ENCODE data around the gene TNK2.

TNK2 gene

DNA sequence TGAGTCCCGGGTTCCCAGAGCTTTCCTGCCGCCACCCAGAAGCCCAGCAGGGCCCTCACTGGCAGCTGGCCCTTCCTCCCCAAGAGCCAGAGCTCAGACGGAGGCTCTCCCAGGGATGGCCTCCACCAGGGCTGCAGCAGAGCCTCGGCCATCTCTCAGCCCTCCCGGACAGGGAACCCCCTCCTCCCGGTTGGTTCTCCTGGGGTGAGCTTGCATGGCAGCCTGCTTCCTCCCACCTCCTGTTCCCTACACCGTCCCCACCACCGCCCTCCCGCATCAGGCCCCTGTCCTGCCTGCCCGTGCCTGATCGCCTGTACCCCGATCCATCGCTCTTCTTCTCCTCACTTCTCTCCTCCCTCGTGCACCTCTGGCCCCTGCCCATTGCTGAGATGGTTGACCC lies 72.6 kb downstream of the TNK2 start:
- no peak overlapping the region for H2AFZ ChIP-seq (ENCODE audit: low read length)
- WGBS, 2 donors (ENCODE audit: extremely low coverage in 2 of 2, insufficient read length in 2 of 2, insufficient replicate concordance in 1 of 2) = no CpG with 5 or more reads among the region's 14 CpGs
- H3K14ac ChIP-seq (ENCODE audit: low read length) = peak overlapping the region; percentile 17
- H3K27me3 ChIP-seq (ENCODE audit: control insufficient read depth in 3 of 3, insufficient read depth in 3 of 3, low read depth in 1 of 3, low read length in 3 of 3) = peaks cover 0 to 22% (median 0%) of the 10 kb centered on the region in 3 experiments
- H3K27ac ChIP-seq (replicated peaks; ENCODE audit: low read length) = no peak overlapping the region
- no peak overlapping the region for H3K4ac ChIP-seq (ENCODE audit: low read length)
- H3K4me3 ChIP-seq (ENCODE audit: low read length in 2 of 2) = no peak overlapping the region
- H4K8ac ChIP-seq (ENCODE audit: low read depth, low read length) = no peak overlapping the region
- H2BK15ac ChIP-seq (ENCODE audit: low read length) = no peak overlapping the region
- peak overlapping the region; percentile 52 for H2BK12ac ChIP-seq (ENCODE audit: low read length)
- peaks cover 0 to 8% of the 10 kb centered on the region in 2 donors for H3K4me1 ChIP-seq (ENCODE audit: control insufficient read depth in 2 of 2, insufficient read depth in 1 of 2, low read depth in 1 of 2, low read length in 2 of 2)
- peaks cover 0 to 6% of the 10 kb centered on the region in 2 donors for H3K9me3 ChIP-seq (replicated peaks in 1 of 2; ENCODE audit: control insufficient read depth in 2 of 2, insufficient read depth in 1 of 2, low read depth in 1 of 2, low read length in 2 of 2)
- peaks cover 1% of the 10 kb centered on the region for H3K79me1 ChIP-seq (ENCODE audit: low read depth, low read length)
- peak overlapping the region; percentile 61 for H2AK5ac ChIP-seq (ENCODE audit: low read depth, low read length)
- no peak overlapping the region for H4K91ac ChIP-seq (ENCODE audit: low read depth, low read length, poor library complexity)
- no peak overlapping the region for H2BK5ac ChIP-seq (ENCODE audit: low read length)
- H3K23ac ChIP-seq (ENCODE audit: low read depth, low read length, poor library complexity) = no peak overlapping the region
- H2BK120ac ChIP-seq (ENCODE audit: low read depth, low read length) = no peak overlapping the region
- peak overlapping the region; percentile 68 for H3K18ac ChIP-seq (ENCODE audit: low read length)
- H3K9ac ChIP-seq (ENCODE audit: low read depth, low read length, poor library complexity) = no peak overlapping the region
- no peaks in the 10 kb centered on the region for H3K36me3 ChIP-seq (replicated peaks in 1 of 2; ENCODE audit: control insufficient read depth in 2 of 2, insufficient read depth in 2 of 2, low read length in 2 of 2)
- DNase-seq (ENCODE audit: low spot score) = no peak
- H3K4me2 ChIP-seq (ENCODE audit: insufficient read depth, low read length, poor library complexity, severe bottlenecking) = no peak overlapping the region

DNA sequence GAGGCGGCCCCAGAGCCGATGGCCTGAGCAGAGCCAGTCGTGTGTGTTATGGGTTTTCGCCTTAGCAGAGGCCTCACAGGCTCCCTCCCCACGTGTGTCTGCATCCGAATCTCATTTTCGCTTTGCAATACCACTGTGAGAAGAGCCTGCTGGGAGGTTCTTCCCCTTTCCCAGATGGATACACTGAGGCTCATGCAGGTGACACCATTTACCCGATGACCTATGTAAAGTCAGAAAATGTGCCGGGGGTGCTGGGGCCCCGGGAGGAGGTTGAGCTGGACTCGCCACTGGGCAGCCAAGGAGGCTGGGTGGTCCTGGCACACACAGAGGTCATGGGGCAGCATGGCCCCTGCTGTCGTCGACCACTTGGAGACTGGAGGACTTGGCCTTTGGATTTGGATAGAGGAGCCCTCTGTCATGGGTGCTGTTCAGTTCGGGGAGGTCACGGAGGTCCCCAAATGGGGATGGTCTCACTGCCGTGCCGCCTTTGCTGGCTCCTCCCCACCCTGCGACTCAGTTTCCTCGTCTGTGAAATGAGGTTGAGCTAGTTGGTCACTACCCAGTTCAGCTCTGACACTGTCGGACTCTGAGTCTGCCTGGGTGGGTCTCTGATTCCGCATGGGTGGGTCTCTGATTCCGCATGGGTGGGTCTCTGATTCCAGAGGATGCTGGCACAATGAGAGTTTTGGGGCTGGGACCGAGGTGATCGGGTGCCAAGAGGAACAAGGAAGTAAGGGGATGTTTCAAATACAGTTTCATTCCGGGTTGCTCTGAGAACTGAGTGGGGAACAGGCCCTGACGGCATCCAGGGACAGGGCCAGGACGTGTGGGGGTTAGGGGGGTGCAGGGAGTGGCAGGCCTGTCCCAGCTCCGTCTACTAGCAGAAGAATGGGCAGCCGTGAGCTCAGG lies 73.4 kb downstream of the TNK2 start:
- Histone ChIP-seq H2BK12ac (ENCODE audit: low read length) (peak overlapping the region; percentile 52), H4K91ac (ENCODE audit: low read depth, low read length, poor library complexity) (no peak overlapping the region), H2BK5ac (ENCODE audit: low read length) (no peak overlapping the region), H2BK120ac (ENCODE audit: low read depth, low read length) (no peak overlapping the region), H3K4me2 (ENCODE audit: insufficient read depth, low read length, poor library complexity, severe bottlenecking) (no peak overlapping the region), H2AK5ac (ENCODE audit: low read depth, low read length) (peak overlapping the region; percentile 61), H2BK15ac (ENCODE audit: low read length) (no peak overlapping the region), H3K23ac (ENCODE audit: low read depth, low read length, poor library complexity) (no peak overlapping the region), H3K79me1 (ENCODE audit: low read depth, low read length) (peaks cover 1% of the 10 kb centered on the region), H3K36me3 (replicated peaks in 1 of 2; ENCODE audit: control insufficient read depth in 2 of 2, insufficient read depth in 2 of 2, low read length in 2 of 2) (no peaks in the 10 kb centered on the region), H2AFZ (ENCODE audit: low read length) (no peak overlapping the region), H3K18ac (ENCODE audit: low read length) (no peak overlapping the region), H3K27ac (replicated peaks; ENCODE audit: low read length) (no peak overlapping the region), H3K9me3 (replicated peaks in 1 of 2; ENCODE audit: control insufficient read depth in 2 of 2, insufficient read depth in 1 of 2, low read depth in 1 of 2, low read length in 2 of 2) (peaks cover 0 to 6% of the 10 kb centered on the region in 2 donors), H3K4me1 (ENCODE audit: control insufficient read depth in 2 of 2, insufficient read depth in 1 of 2, low read depth in 1 of 2, low read length in 2 of 2) (peaks cover 0 to 8% of the 10 kb centered on the region in 2 donors), H3K27me3 (ENCODE audit: control insufficient read depth in 3 of 3, insufficient read depth in 3 of 3, low read depth in 1 of 3, low read length in 3 of 3) (peaks cover 0 to 24% (median 0%) of the 10 kb centered on the region in 3 experiments), H3K4me3 (ENCODE audit: low read length in 2 of 2) (no peak overlapping the region), H4K8ac (ENCODE audit: low read depth, low read length) (no peak overlapping the region), H3K9ac (ENCODE audit: low read depth, low read length, poor library complexity) (no peak overlapping the region), H3K4ac (ENCODE audit: low read length) (no peak overlapping the region), H3K14ac (ENCODE audit: low read length) (no peak overlapping the region)
- no CpG with 5 or more reads among the region's 29 CpGs for WGBS, 2 donors (ENCODE audit: extremely low coverage in 2 of 2, insufficient read length in 2 of 2, insufficient replicate concordance in 1 of 2)
- no peak for DNase-seq (ENCODE audit: low spot score)

DNA sequence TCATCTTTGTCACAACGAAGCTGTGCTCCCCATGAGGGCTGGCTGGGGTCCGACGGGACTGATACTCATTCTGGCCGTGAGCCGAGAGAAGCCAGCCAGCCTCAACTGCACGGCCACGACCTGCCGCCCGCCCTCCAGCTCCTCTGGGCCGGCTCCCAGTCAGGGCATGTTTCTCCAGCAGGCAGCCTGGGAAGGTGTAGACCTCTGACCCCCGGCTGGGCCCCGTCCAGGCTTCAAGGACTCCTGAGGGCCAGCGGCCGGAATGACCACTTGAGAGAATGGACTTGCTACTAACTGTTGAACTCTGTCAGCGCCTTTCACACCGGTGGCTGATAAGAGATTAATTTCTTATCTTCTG lies 78.5 kb downstream of the TNK2 start:
- Histone ChIP-seq H3K9ac (ENCODE audit: low read depth, low read length, poor library complexity) (no peak overlapping the region), H2BK12ac (ENCODE audit: low read length) (no peak overlapping the region), H3K4ac (ENCODE audit: low read length) (no peak overlapping the region), H4K8ac (ENCODE audit: low read depth, low read length) (no peak overlapping the region), H3K36me3 (replicated peaks in 1 of 2; ENCODE audit: control insufficient read depth in 2 of 2, insufficient read depth in 2 of 2, low read length in 2 of 2) (no peaks in the 10 kb centered on the region), H3K4me3 (ENCODE audit: low read length in 2 of 2) (no peak overlapping the region), H3K4me2 (ENCODE audit: insufficient read depth, low read length, poor library complexity, severe bottlenecking) (no peak overlapping the region), H4K91ac (ENCODE audit: low read depth, low read length, poor library complexity) (no peak overlapping the region), H3K14ac (ENCODE audit: low read length) (no peak overlapping the region), H2AFZ (ENCODE audit: low read length) (no peak overlapping the region), H3K18ac (ENCODE audit: low read length) (peak overlapping the region; percentile 20), H2AK5ac (ENCODE audit: low read depth, low read length) (no peak overlapping the region), H3K4me1 (ENCODE audit: control insufficient read depth in 2 of 2, insufficient read depth in 1 of 2, low read depth in 1 of 2, low read length in 2 of 2) (no peaks in the 10 kb centered on the region), H3K9me3 (replicated peaks in 1 of 2; ENCODE audit: control insufficient read depth in 2 of 2, insufficient read depth in 1 of 2, low read depth in 1 of 2, low read length in 2 of 2) (no peaks in the 10 kb centered on the region), H3K79me1 (ENCODE audit: low read depth, low read length) (no peaks in the 10 kb centered on the region), H3K27ac (replicated peaks; ENCODE audit: low read length) (no peak overlapping the region), H3K27me3 (ENCODE audit: control insufficient read depth in 3 of 3, insufficient read depth in 3 of 3, low read depth in 1 of 3, low read length in 3 of 3) (peaks cover 0 to 13% (median 0%) of the 10 kb centered on the region in 3 experiments), H2BK5ac (ENCODE audit: low read length) (no peak overlapping the region), H2BK120ac (ENCODE audit: low read depth, low read length) (no peak overlapping the region), H2BK15ac (ENCODE audit: low read length) (no peak overlapping the region), H3K23ac (ENCODE audit: low read depth, low read length, poor library complexity) (peak overlapping the region; percentile 1)
- whole genome bisulfite sequencing, 2 donors (ENCODE audit: extremely low coverage in 2 of 2, insufficient read length in 2 of 2, insufficient replicate concordance in 1 of 2) = no CpG with 5 or more reads among the region's 16 CpGs
- no peak for DNase-seq (ENCODE audit: low spot score)

DNA sequence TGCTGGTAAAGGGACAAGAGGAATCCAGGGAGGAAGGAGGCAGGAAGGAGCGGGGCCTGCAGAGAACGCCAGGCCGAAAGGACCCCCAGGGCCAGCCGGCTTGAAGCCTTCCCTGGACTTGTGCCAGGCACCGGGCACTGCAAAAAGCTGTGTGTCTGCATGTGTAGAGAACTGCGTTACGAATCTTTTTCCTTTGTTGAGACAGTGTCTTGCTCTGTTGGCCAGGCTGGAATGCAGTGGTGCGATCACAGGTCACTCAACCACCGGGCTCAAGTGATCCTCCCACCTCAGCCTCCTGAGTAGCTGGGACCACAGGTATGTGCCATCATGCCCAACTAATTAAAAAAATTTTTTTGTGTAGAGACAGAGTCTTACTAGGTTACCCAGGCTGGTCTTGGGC lies 79.6 kb downstream of the TNK2 start:
- Histone ChIP-seq H4K91ac (ENCODE audit: low read depth, low read length, poor library complexity) (no peak overlapping the region), H3K4me3 (ENCODE audit: low read length in 2 of 2) (no peak overlapping the region), H3K4me2 (ENCODE audit: insufficient read depth, low read length, poor library complexity, severe bottlenecking) (no peak overlapping the region), H3K4me1 (ENCODE audit: control insufficient read depth in 2 of 2, insufficient read depth in 1 of 2, low read depth in 1 of 2, low read length in 2 of 2) (no peaks in the 10 kb centered on the region), H3K36me3 (replicated peaks in 1 of 2; ENCODE audit: control insufficient read depth in 2 of 2, insufficient read depth in 2 of 2, low read length in 2 of 2) (no peaks in the 10 kb centered on the region), H2BK5ac (ENCODE audit: low read length) (no peak overlapping the region), H2BK12ac (ENCODE audit: low read length) (no peak overlapping the region), H2AK5ac (ENCODE audit: low read depth, low read length) (no peak overlapping the region), H2BK120ac (ENCODE audit: low read depth, low read length) (no peak overlapping the region), H3K23ac (ENCODE audit: low read depth, low read length, poor library complexity) (no peak overlapping the region), H3K4ac (ENCODE audit: low read length) (no peak overlapping the region), H3K27me3 (ENCODE audit: control insufficient read depth in 3 of 3, insufficient read depth in 3 of 3, low read depth in 1 of 3, low read length in 3 of 3) (peaks cover 0 to 16% (median 0%) of the 10 kb centered on the region in 3 experiments), H3K27ac (replicated peaks; ENCODE audit: low read length) (no peak overlapping the region), H3K14ac (ENCODE audit: low read length) (no peak overlapping the region), H2BK15ac (ENCODE audit: low read length) (no peak overlapping the region), H3K9ac (ENCODE audit: low read depth, low read length, poor library complexity) (no peak overlapping the region), H3K18ac (ENCODE audit: low read length) (no peak overlapping the region), H2AFZ (ENCODE audit: low read length) (no peak overlapping the region), H3K9me3 (replicated peaks in 1 of 2; ENCODE audit: control insufficient read depth in 2 of 2, insufficient read depth in 1 of 2, low read depth in 1 of 2, low read length in 2 of 2) (no peaks in the 10 kb centered on the region), H3K79me1 (ENCODE audit: low read depth, low read length) (no peaks in the 10 kb centered on the region), H4K8ac (ENCODE audit: low read depth, low read length) (no peak overlapping the region)
- WGBS, 2 donors (ENCODE audit: extremely low coverage in 2 of 2, insufficient read length in 2 of 2, insufficient replicate concordance in 1 of 2) = no CpG with 5 or more reads among the region's 9 CpGs
- no peak for DNase-seq (ENCODE audit: low spot score)
